ENCODE data around the gene DYNLRB2.

DYNLRB2 gene

GRCh38 chr16:80554033-80554432, 13.2 kb downstream of the DYNLRB2 start:
- no peak for DNase-seq

DNA sequence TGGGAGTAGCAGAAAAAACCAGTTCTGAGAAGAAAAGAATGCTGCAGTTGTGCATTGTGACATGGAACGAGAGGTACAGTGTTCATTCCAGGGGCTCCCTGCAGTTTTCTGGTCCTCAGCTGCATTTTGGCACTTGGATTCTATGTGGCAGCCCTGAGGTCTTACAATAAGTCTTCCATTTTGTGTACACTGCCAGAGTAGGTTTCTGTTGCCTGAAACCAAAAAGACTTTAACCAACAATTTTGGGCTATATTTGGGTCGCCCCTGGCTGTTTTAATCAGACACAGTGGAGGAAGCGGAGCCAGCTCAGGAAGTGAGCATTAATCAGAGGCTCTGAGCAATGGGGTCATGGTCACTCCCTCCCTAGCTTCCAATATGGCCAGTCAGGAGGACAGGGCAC, 15.7 kb downstream of the DYNLRB2 start:
- DNase-seq: no peak

DNA sequence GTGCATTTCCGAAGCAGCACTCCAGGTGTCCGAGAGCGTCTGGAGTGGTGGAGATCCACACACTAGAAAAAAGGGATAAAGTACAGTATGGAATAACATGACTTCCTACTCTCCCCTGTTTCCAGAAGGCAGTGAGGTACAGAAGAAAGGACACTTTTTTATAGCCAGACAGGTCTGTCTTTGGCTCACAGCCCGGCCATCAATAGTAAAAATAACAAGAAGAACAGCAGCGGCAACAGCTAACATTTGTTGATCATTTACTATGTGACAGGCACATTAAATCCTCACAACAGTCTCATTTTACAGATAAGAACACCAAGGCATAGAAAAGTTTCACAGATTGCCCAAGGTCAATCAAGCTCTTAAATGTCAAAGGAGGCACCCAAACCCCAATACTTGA, 16.2 kb downstream of the DYNLRB2 start:
- no peak for DNase-seq

DNA sequence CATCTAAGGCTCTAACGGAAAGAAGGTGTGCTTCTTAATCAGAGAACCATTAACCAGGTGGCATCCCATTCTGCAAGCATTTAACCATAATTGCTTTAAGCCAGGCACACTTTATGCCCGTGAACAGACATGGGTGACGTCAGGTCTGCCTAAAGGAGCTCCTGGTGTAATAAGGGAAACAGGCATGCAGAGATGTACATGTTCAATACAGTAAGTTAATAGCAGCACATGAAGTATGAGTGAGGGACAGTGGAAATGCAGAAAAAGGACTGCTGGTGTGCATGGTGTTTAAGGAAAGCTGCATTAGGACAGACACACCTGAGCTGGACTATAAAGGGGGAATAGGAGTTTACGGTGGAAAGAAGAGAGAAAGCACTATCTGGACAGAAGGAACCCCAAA, 18.6 kb downstream of the DYNLRB2 start:
- DNase-seq: no peak

DNA sequence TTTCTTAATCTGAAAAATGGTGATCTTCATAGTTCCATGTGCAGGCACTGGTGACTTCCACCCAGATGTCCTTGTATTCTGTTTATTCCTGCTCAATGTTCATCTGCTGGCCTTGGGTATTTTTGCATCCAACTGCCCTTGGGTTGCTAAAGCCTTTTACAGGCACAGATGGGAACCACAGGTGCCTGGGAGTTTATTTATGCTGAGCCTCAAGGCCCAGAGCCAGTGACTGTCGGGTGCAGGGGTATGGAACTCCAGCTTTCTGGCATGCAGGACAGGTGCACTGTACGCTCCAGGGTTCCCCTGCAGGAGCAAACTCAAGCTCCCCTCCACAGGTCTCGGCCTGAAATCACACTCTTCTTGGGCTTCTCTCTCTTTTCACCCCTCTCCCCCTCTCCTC, 22.3 kb downstream of the DYNLRB2 start:
- DNase-seq: no peak

- DNase-seq: peak; percentile 24
Measured at GRCh38 chr16:80564394-80564793, 23.6 kb downstream of the DYNLRB2 start.

DNA sequence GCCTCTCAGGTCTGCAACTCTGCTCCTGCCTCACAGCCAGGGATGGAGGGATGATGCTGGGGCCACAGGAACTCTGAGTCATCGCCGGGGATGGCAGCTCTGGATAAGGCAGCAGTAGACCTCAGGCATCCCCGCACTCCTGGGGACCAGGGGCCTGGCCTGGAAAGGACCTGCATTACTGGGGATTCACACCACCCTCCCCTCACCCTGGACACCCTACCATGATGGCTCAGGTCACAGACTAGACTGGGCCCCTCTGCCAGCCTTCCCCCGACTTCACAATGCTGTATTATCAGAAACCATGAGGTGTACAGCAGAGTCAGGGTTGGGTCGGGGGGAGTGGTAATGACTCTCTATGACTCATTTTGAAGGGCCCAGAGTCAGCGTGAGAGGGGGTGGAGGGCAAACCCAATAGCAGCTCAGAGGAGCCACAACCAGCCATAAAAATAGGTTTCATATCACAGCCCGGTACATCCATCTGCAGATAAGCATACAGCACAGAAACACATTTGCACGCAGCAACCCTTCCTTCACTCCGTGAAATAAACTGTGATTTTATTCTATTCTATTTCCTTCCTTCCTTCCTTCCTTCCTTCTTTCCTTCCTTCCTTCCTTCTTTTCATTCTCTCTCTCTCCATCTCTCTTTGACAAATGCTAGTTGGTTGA, 28.8 kb downstream of the DYNLRB2 start:
- peak; percentile 77 for DNase-seq

GRCh38 chr16:80570106-80570478, 29.3 kb downstream of the DYNLRB2 start:
- DNase-seq: no peak

DNA sequence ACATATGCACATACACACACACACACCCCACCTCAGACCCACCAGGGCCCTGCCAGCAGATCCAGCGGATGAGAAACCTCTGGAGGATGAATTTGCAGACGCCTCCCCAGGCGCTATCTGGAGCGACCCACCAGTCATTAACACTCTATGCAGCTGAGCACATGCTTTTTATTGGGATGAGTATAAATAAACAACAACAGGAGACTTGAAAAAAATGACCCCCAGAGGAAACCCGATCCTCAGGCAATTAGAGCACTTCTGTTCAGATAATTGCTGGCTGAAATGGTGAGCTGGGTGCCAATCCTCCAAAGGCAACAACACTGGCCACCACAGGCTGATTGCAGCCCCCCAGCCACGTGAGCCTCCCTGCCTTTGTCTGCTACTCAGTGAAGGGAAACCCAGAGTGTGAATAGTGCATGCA, 32.9 kb downstream of the DYNLRB2 start:
- DNase-seq: no peak

DNA sequence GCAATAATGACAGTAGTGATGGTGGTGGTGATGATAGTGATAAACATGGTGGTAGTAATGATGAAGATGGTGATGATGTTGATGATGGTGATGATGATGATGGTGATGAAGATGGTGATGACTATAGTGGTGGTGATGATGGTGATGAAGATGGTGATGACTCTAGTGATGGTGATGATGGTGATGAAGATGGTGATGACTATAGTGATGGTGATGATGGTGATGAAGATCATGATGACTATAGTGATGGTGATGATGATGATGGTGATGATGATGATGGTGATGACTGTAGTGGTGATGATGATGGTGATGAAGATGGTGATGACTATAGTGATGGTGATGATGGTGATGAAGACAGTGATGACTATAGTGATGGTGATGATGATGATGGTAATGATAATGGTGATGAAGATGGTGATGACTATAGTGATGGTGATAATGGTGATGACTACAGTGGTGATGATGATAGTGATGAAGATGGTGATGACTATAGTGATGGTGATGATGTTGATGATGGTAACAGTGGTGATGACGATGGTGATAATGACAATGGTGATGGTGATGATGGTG, 35.6 kb downstream of the DYNLRB2 start:
- no peak for DNase-seq

- DNase-seq: no peak
Measured at GRCh38 chr16:80577485-80578280, 36.9 kb downstream of the DYNLRB2 start.

DNA sequence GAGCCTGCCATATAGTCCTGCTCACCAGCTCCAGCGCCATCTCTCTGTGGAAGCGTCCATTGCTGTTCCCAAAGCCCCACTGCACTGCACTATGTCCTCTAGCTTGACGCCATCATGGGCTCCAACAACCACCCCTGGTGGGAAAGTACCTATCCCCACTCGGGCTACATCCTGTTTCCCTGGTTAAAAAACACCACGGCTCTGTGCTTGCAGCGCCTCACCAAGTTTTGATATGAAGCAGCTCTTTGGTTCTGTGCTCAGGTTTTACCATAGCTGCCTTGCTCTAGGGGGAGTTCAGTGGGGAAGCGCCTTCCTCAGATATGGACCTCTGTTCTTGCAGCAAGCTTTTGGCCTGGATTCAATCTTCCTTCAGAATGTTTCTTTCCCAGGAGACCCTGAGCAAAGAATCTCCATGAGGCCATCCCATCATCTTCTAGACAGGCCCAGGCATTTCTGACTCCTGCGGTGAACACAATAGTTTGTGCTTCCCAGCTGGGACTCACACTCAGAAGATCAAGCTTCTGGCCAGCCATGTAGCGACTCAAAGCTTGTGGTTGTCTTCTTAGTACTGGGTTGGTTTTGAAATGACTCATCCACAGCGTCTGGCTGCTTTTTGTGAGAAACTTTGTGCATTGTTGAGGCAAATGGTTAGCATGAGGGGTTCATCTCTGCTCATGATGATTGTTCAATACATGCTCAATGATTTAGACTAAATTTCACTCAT, 39.5 kb downstream of the DYNLRB2 start:
- peak; percentile 86 for DNase-seq

- DNase-seq: no peak
Measured at GRCh38 chr16:80583466-80583865, 42.7 kb downstream of the DYNLRB2 start.

DNA sequence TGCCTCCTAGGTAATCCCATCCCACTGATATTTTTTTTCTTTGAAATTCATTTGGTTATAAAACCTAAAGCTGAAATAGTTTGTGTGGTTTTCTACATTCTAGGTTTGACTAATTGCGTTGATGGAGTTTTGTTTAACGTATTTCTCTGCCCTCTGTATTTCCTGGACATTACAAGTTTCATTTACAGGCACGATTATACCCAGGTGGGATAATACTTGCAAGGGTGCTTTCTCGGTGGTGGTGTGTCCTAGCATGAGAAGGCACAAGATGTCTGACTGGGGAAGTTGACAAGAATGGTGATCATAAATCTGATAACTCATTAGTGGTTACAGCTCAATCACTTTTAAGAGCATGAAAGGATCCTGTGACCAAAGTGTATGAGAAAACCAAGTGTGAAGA, 45.0 kb downstream of the DYNLRB2 start:
- peak; percentile 20 for DNase-seq

GRCh38 chr16:80586476-80586875, 45.7 kb downstream of the DYNLRB2 start:
- DNase-seq: no peak

DNA sequence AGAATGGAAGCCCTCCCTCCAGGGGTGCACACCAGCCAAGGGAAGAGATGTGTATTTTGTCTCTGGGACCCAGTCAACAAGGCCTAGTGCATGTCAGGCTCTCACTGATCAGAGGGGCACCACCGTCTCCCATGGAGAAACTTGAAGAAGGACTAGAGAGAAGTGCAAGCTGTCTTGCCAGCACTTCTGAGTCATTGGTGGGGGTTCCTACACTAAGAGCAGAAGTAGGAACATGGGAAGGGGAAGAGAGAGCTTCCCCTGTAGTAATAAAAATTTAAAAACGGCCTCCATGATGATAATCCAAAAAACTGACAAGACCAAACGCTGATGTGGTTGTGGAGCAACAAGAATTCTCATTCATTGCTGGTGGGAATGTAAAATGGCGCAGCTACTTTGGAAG, 46.3 kb downstream of the DYNLRB2 start:
- no peak for DNase-seq

GRCh38 chr16:80591071-80591915, 50.5 kb downstream of the DYNLRB2 start:
- peak; percentile 77 for DNase-seq

GRCh38 chr16:80592273-80592672, 51.5 kb downstream of the DYNLRB2 start:
- DNase-seq: no peak

DNA sequence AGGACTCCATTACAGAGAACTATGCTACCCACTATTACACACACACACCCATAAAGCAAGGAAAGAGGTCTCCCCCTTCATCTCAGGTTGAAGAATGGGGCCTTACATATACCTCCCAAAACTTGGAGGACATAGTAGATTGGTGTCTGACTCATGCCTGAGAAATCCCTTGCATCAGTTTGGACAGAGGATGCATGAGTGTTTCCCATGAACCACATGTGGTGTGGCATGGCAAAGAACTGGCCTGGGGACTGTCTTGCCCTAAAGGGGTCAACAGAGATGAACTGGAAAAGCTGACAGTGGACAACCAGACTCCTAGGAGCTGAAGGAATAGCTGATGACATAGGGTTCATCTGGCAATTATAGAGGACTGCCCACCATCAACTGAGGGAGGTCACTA, 54.0 kb downstream of the DYNLRB2 start:
- no peak for DNase-seq

- no peak for DNase-seq
Measured at GRCh38 chr16:80596507-80597207, 55.9 kb downstream of the DYNLRB2 start.

GRCh38 chr16:80599466-80599865, 58.7 kb downstream of the DYNLRB2 start:
- no peak for DNase-seq

All from CD4-positive, alpha-beta T cell treated with Interleukin-4 for 4 hours (primary cell).